K562 (cell line): Measurements from ENCODE around the gene UBE2C. TPM values are rescaled to one million over a fixed set of nuclear protein-coding genes. Genes with fewer than 3 reads are reported as not detected.
A peak's percentile ranks its signal among the peaks of the same experiment; 100 is the strongest.

Source experiments
- BHLHE40 ChIP-seq: IDR thresholded peaks from 2 replicates; pipeline ENCODE4 v1.6.1; 2011; ENCODE audit warnings: low read length, improper control_type of control experiment
- BRCA1 ChIP-seq, 2 experiments: fragments of 450-650 bp in 1 of 2; sonication (generic) in 1 of 2; formaldehyde crosslinking in 1 of 2; IDR thresholded peaks; 2 replicates each; pipeline versions ENCODE4 v1.5.0 to v1.6.1; 2017 to 2020; ENCODE audit warnings: mild to moderate bottlenecking in 1 of 2, missing genetic modification reagents in 1 of 2
- HDGF ChIP-seq: fragments of 450-650 bp; IDR thresholded peaks from 2 replicates; pipeline ENCODE4 v1.6.1; 2016
- HNRNPLL ChIP-seq: fragments of 200-400 bp; formaldehyde crosslinking; IDR thresholded peaks from 2 replicates; pipeline ENCODE4 v1.6.1; 2017; ENCODE audit warnings: low read length, low read depth, mild to moderate bottlenecking; ENCODE audit not compliant: poor library complexity, severe bottlenecking
- LARP7 ChIP-seq: fragments of 450-650 bp; IDR thresholded peaks from 2 replicates; pipeline ENCODE4 v1.6.1; 2016
- LEF1 ChIP-seq: fragments of 450-650 bp; IDR thresholded peaks from 2 replicates; pipeline ENCODE4 v1.6.1; 2016; ENCODE audit warnings: mild to moderate bottlenecking
- MCM3 ChIP-seq: fragments of 450-650 bp; IDR thresholded peaks from 2 replicates; pipeline ENCODE4 v1.6.1; 2016
- MLX ChIP-seq, 2 experiments: fragments of 450-650 bp in 1 of 2; sonication (generic) in 1 of 2; formaldehyde crosslinking; conservative IDR thresholded peaks; 2 replicates each; pipeline versions ENCODE4 v1.4.0 to v1.8.1; 2020 to 2022; ENCODE audit warnings: mild to moderate bottlenecking in 1 of 2, missing genetic modification reagents in 1 of 2
- PHF20 ChIP-seq: fragments of 450-650 bp; IDR thresholded peaks from 2 replicates; pipeline ENCODE4 v1.6.1; 2018; ENCODE audit not compliant: partially characterized antibody
- STAG1 ChIP-seq: sonication (generic); formaldehyde crosslinking; IDR thresholded peaks from 2 replicates; pipeline ENCODE4 v1.5.0; 2020; ENCODE audit warnings: missing genetic modification reagents, borderline replicate concordance
- STAT5A ChIP-seq: IDR thresholded peaks from 2 replicates; pipeline ENCODE4 v1.6.1; 2012; ENCODE audit warnings: low read length, inconsistent platforms, borderline replicate concordance
- TEAD4 ChIP-seq, 2 experiments: sonication (generic) in 1 of 2; formaldehyde crosslinking in 1 of 2; IDR thresholded peaks; 2 replicates each; pipeline versions ENCODE4 v1.6.1 to v1.8.0; 2012 to 2022; ENCODE audit warnings: borderline replicate concordance in 1 of 2, inconsistent platforms in 1 of 2, low read length in 1 of 2, mild to moderate bottlenecking in 1 of 2, missing genetic modification reagents in 1 of 2
- ZNF274 ChIP-seq: IDR thresholded peaks from 2 replicates; pipeline ENCODE4 v1.6.1; 2011; ENCODE audit warnings: low read depth, mild to moderate bottlenecking, low read length, moderate library complexity, borderline replicate concordance
- ZNF316 ChIP-seq: fragments of 450-650 bp; IDR thresholded peaks from 2 replicates; pipeline ENCODE4 v1.6.1; 2016
- ZNF408 ChIP-seq: fragments of 250-450 bp; sonication (Bioruptor Pico); IDR thresholded peaks from 2 replicates; pipeline ENCODE4 v1.4.0; 2020; ENCODE audit warnings: low read depth, mild to moderate bottlenecking, moderate library complexity
- ZNF41 ChIP-seq: fragments of 250-450 bp; sonication (Bioruptor Pico); conservative IDR thresholded peaks from 2 replicates; pipeline ENCODE4 v1.4.0; 2020; ENCODE audit warnings: mild to moderate bottlenecking
- polyA plus RNA-seq, 8 experiments: library from polyadenylated mRNA; depleted of rRNA in 4 of 8; stranded (reverse) in 5 of 8; unstranded in 3 of 8; fragments of >200 nt; fragmentation: Nextera tagmentation in 2 of 8; fragmentation: Illumina TruSeq in 1 of 8; extraction: Ambion mirVana in 2 of 8; extraction: Trizol in 1 of 8; gene quantifications; 2 replicates each; pipeline versions ENCODE4 v1.2.1 to v1.2.3, GENCODE V29; 2011 to 2014; ENCODE audit warnings: inconsistent platforms in 1 of 8, missing spikeins in 1 of 8
- total RNA-seq, 7 experiments: library from RNA; depleted of rRNA in 6 of 7; stranded (reverse); fragments of >200 nt in 6 of 7; fragmentation: Illumina TruSeq in 2 of 7; extraction: Trizol in 2 of 7; gene quantifications; 2 replicates each; pipeline versions ENCODE4 v1.2.1 to v1.2.3, GENCODE V29; 2011 to 2021; ENCODE audit warnings: low replicate concordance in 1 of 7
- TF ChIP-seq, protein P1 (sequence below): sonication (generic); formaldehyde crosslinking; IDR thresholded peaks from 2 replicates; pipeline ENCODE4 v1.8.0; 2023; ENCODE audit warnings: missing genetic modification reagents, mild to moderate bottlenecking, borderline replicate concordance
- TF ChIP-seq, protein P2 (sequence below): fragments of 450-650 bp; conservative IDR thresholded peaks from 2 replicates; pipeline ENCODE4 v1.6.1; 2016; ENCODE audit warnings: missing genetic modification characterization, low read depth, mild to moderate bottlenecking, control low read depth, missing compliant biosample characterization

UBE2C gene
- total and polyA plus RNA-seq, 9 of the 15 experiments (the other 6 are each of a cell fraction or from before 2014, with no cell fraction given) = 0.51 to 1.6 (median 0.69) TPM

DNA sequence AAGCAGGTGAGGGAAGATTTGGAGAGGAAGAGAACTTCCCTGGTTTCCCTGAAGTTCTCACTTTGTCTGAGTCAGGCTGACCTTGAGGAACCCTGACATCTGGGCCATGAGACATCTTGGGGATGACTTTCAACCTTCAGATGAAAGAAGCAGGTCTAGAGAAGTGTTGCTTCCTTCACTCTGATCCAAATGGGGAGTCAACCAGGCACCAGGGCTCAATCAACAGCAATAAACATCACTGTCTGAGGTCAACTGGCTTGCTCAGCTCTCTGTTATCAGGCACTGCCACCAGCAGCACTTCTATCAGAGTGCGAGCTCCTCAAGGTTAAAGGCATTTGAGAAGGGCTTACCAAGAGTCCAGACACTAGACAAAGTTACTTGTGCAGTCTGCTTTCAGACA, 38.5 kb downstream of the UBE2C start (continued):
- TF ChIP-seq, protein P1, sequence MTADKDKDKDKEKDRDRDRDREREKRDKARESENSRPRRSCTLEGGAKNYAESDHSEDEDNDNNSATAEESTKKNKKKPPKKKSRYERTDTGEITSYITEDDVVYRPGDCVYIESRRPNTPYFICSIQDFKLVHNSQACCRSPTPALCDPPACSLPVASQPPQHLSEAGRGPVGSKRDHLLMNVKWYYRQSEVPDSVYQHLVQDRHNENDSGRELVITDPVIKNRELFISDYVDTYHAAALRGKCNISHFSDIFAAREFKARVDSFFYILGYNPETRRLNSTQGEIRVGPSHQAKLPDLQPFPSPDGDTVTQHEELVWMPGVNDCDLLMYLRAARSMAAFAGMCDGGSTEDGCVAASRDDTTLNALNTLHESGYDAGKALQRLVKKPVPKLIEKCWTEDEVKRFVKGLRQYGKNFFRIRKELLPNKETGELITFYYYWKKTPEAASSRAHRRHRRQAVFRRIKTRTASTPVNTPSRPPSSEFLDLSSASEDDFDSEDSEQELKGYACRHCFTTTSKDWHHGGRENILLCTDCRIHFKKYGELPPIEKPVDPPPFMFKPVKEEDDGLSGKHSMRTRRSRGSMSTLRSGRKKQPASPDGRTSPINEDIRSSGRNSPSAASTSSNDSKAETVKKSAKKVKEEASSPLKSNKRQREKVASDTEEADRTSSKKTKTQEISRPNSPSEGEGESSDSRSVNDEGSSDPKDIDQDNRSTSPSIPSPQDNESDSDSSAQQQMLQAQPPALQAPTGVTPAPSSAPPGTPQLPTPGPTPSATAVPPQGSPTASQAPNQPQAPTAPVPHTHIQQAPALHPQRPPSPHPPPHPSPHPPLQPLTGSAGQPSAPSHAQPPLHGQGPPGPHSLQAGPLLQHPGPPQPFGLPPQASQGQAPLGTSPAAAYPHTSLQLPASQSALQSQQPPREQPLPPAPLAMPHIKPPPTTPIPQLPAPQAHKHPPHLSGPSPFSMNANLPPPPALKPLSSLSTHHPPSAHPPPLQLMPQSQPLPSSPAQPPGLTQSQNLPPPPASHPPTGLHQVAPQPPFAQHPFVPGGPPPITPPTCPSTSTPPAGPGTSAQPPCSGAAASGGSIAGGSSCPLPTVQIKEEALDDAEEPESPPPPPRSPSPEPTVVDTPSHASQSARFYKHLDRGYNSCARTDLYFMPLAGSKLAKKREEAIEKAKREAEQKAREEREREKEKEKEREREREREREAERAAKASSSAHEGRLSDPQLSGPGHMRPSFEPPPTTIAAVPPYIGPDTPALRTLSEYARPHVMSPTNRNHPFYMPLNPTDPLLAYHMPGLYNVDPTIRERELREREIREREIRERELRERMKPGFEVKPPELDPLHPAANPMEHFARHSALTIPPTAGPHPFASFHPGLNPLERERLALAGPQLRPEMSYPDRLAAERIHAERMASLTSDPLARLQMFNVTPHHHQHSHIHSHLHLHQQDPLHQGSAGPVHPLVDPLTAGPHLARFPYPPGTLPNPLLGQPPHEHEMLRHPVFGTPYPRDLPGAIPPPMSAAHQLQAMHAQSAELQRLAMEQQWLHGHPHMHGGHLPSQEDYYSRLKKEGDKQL (CRISPR knock-in tag) = no peak
- TF ChIP-seq HDGF (no peak), PHF20 (no peak), HNRNPLL (no peak), ZNF274 (no peak), LARP7 (no peak), MLX (CRISPR knock-in tag; conservative IDR thresholded peaks at IDR 0.05) (no peak), STAT5A (peak; percentile 55; the same call in 1 of the 2 replicates), TEAD4 (IDR thresholded peaks at IDR 0.05; ENCODE audit: low read length) (peak; percentile 56; the same call in 1 of the 2 replicates), TEAD4 (CRISPR knock-in tag; IDR thresholded peaks at IDR 0.05; ENCODE audit: borderline replicate concordance) (no peak), BRCA1 (IDR thresholded peaks at IDR 0.05) (no peak), BRCA1 (CRISPR knock-in tag; IDR thresholded peaks at IDR 0.05) (no peak), ZNF316 (0 out of 2 replicates have a peak, but pooled peaks have one; percentile 16), ZNF408 (no peak), ZNF41 (CRISPR knock-in tag) (no peak), LEF1 (peak; percentile 59), STAG1 (no peak), BHLHE40 (peak; percentile 35; the same call in 1 of the 2 replicates), MCM3 (no peak)
- TF ChIP-seq, protein P2, sequence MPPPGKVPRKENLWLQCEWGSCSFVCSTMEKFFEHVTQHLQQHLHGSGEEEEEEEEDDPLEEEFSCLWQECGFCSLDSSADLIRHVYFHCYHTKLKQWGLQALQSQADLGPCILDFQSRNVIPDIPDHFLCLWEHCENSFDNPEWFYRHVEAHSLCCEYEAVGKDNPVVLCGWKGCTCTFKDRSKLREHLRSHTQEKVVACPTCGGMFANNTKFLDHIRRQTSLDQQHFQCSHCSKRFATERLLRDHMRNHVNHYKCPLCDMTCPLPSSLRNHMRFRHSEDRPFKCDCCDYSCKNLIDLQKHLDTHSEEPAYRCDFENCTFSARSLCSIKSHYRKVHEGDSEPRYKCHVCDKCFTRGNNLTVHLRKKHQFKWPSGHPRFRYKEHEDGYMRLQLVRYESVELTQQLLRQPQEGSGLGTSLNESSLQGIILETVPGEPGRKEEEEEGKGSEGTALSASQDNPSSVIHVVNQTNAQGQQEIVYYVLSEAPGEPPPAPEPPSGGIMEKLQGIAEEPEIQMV (tag) = no peak
